CD4-positive, alpha-beta T cell treated with Interleukin-1 beta for 1 hour (primary cell): Measurements from ENCODE around the gene EFCAB3.
"Not testable (repeated sequence)": the region's sequence is repeated elsewhere in the genome, so short reads cannot be mapped to it uniquely, and the experiment has no call there.

Experiments used
- DNase-seq, 2 donors: peaks; one replicate each; pipeline ENCODE4 v3.0.0-alpha.2; 2020 to 2022

The EFCAB3 gene

DNA sequence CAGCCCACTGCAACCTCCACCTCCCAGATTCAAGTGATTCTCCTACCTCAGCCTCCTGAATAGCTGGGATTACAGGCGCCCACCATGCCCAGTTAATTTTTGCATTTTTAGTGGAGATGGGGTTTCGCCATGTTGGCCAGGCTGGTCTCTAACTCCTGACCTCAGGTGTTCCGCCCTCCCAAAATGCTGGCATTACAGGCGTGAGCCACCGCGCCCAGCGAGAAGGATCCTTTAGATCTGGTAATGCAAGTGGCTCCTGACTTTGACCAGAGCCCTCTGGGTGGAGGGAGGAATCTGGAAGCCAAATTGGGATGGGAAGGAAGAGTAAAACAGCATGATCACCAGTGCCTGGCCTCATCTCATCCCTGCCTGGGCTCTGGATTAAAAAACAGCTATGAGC is 84.9 kb downstream of the EFCAB3 start:
- DNase-seq, result not testable (repeated sequence)
